H9 (cell line): ENCODE measurements around the gene TPTE. TPM values are rescaled to one million over a fixed set of nuclear protein-coding genes. Genes with fewer than 3 reads are reported as not detected.
"Not testable (repeated sequence)": the region's sequence is repeated elsewhere in the genome, so short reads cannot be mapped to it uniquely, and the experiment has no call there.

Experiments used
- DNase-seq: peaks from one replicate; pipeline ENCODE4 v3.0.0-alpha.2; 2017
- H2AFZ ChIP-seq: one replicate; pipeline ENCODE4 v1.6.1; 2013; ENCODE audit warnings: mild to moderate bottlenecking, low read length, control low read depth, moderate library complexity
- H2AK5ac ChIP-seq: 2 replicates; pipeline ENCODE4 v1.6.1; 2013; ENCODE audit warnings: low read length, control low read depth, mixed read lengths; ENCODE audit not compliant: insufficient read length
- H2BK120ac ChIP-seq: one replicate; pipeline ENCODE4 v1.6.1; 2013; ENCODE audit warnings: low read depth, mild to moderate bottlenecking, low read length, control low read depth, inconsistent platforms; ENCODE audit not compliant: poor library complexity, severe bottlenecking
- H2BK12ac ChIP-seq: 2 replicates; pipeline ENCODE4 v1.6.1; 2013; ENCODE audit warnings: low read length, control low read depth, mixed read lengths, low read depth; ENCODE audit not compliant: insufficient read length
- H2BK15ac ChIP-seq: 2 replicates; pipeline ENCODE4 v1.6.1; 2013; ENCODE audit warnings: low read depth, low read length, control low read depth
- H2BK20ac ChIP-seq: one replicate; pipeline ENCODE4 v1.6.1; 2013; ENCODE audit warnings: low read depth, mild to moderate bottlenecking, low read length, control low read depth, inconsistent platforms; ENCODE audit not compliant: poor library complexity, severe bottlenecking
- H2BK5ac ChIP-seq: 2 replicates; pipeline ENCODE4 v1.6.1; 2013; ENCODE audit warnings: low read length, control low read depth, mixed read lengths; ENCODE audit not compliant: insufficient read length
- H3K14ac ChIP-seq: 2 replicates; pipeline ENCODE4 v1.6.1; 2013; ENCODE audit warnings: low read length, control low read depth; ENCODE audit not compliant: insufficient read depth
- H3K18ac ChIP-seq: 2 replicates; pipeline ENCODE4 v1.6.1; 2013; ENCODE audit warnings: low read depth, mild to moderate bottlenecking, mixed read lengths, low read length, control low read depth; ENCODE audit not compliant: insufficient read length
- H3K23ac ChIP-seq: 2 replicates; pipeline ENCODE4 v1.6.1; 2013; ENCODE audit warnings: low read length, control low read depth, mixed read lengths, low read depth; ENCODE audit not compliant: insufficient read length
- H3K23me2 ChIP-seq: 2 replicates; pipeline ENCODE4 v1.6.1; 2013; ENCODE audit warnings: low read depth, mild to moderate bottlenecking, mixed read lengths, low read length, control low read depth; ENCODE audit not compliant: insufficient read length, poor library complexity, severe bottlenecking
- H3K27ac ChIP-seq: 2 replicates; pipeline ENCODE4 v1.5.1; 2013; ENCODE audit warnings: low read length, control low read depth, mixed read lengths, low read depth; ENCODE audit not compliant: insufficient read length
- H3K27me3 ChIP-seq: 2 replicates; pipeline ENCODE4 v1.6.1; 2013; ENCODE audit warnings: low read length, control low read depth, inconsistent platforms; ENCODE audit not compliant: insufficient read depth
- H3K4ac ChIP-seq: 2 replicates; pipeline ENCODE4 v1.6.1; 2013; ENCODE audit warnings: low read depth, mild to moderate bottlenecking, control low read depth, inconsistent platforms, low read length, moderate library complexity
- H3K4me1 ChIP-seq: 2 replicates; pipeline ENCODE4 v1.6.1; 2013; ENCODE audit warnings: low read length, control low read depth, inconsistent platforms; ENCODE audit not compliant: insufficient read depth
- H3K4me2 ChIP-seq: 2 replicates; pipeline ENCODE4 v1.6.1; 2013; ENCODE audit warnings: low read length, control low read depth, mixed read lengths; ENCODE audit not compliant: insufficient read length, insufficient read depth
- H3K56ac ChIP-seq: 2 replicates; pipeline ENCODE4 v1.6.1; 2013; ENCODE audit warnings: low read depth, mild to moderate bottlenecking, mixed read lengths, low read length, control low read depth; ENCODE audit not compliant: insufficient read length
- H3K79me1 ChIP-seq: 2 replicates; pipeline ENCODE4 v1.6.1; 2013; ENCODE audit warnings: low read depth, mild to moderate bottlenecking, moderate library complexity, low read length, control low read depth, inconsistent platforms; ENCODE audit not compliant: insufficient read depth, poor library complexity, severe bottlenecking
- H3K79me2 ChIP-seq: 2 replicates; pipeline ENCODE4 v1.6.1; 2013; ENCODE audit warnings: low read length, control low read depth, inconsistent platforms; ENCODE audit not compliant: insufficient read depth
- H3K9ac ChIP-seq: 2 replicates; pipeline ENCODE4 v1.6.1; 2013; ENCODE audit warnings: low read length, control low read depth, mixed read lengths; ENCODE audit not compliant: insufficient read length; ENCODE audit errors: extremely low read depth
- H3K9me3 ChIP-seq: one replicate; pipeline ENCODE4 v1.6.1; 2013; ENCODE audit warnings: low read depth, low read length, inconsistent platforms; ENCODE audit not compliant: control insufficient read depth
- H3T11ph ChIP-seq: one replicate; pipeline ENCODE4 v1.6.1; 2013; ENCODE audit warnings: mild to moderate bottlenecking, low read length, control low read depth, inconsistent platforms
- H4K20me1 ChIP-seq: one replicate; pipeline ENCODE4 v1.6.1; 2013; ENCODE audit not compliant: control insufficient read depth, insufficient read length, insufficient read depth
- H4K5ac ChIP-seq: 2 replicates; pipeline ENCODE4 v1.6.1; 2013; ENCODE audit warnings: low read depth, mild to moderate bottlenecking, mixed read lengths, low read length, control low read depth; ENCODE audit not compliant: insufficient read length
- H4K8ac ChIP-seq: replicated peaks from 2 replicates; pipeline ENCODE4 v1.6.1; 2013; ENCODE audit warnings: low read length, control low read depth, mixed read lengths, low read depth; ENCODE audit not compliant: insufficient read length
- H4K91ac ChIP-seq: 2 replicates; pipeline ENCODE4 v1.6.1; 2013; ENCODE audit warnings: low read depth, mild to moderate bottlenecking, moderate library complexity, mixed read lengths, low read length, control low read depth; ENCODE audit not compliant: insufficient read length
- H3K27ac Mint-ChIP-seq, 3 experiments: 2 replicates in 2 of 3; 3 replicates in 1 of 3; pipeline ENCODE4 v1.8.0; 2020 to 2021; ENCODE audit warnings: mixed read lengths in 3 of 3, mild to moderate bottlenecking in 1 of 3, moderate library complexity in 1 of 3
- H3K27me3 Mint-ChIP-seq: 2 replicates; pipeline ENCODE4 v1.8.0; 2021; ENCODE audit warnings: low read depth, mild to moderate bottlenecking, moderate library complexity, mixed read lengths
- H3K36me3 Mint-ChIP-seq, 3 experiments: 2 replicates in 2 of 3; 3 replicates in 1 of 3; pipeline ENCODE4 v1.8.0; 2020 to 2021; ENCODE audit warnings: low read depth in 3 of 3, mixed read lengths in 3 of 3; ENCODE audit not compliant: insufficient read depth in 1 of 3
- H3K4me1 Mint-ChIP-seq, 2 experiments: 2 replicates each; pipeline ENCODE4 v1.8.0; 2020; ENCODE audit warnings: mixed read lengths in 2 of 2
- H3K4me3 Mint-ChIP-seq, 2 experiments: 2 replicates in 1 of 2; 3 replicates in 1 of 2; pipeline ENCODE4 v1.8.0; 2020 to 2021; ENCODE audit warnings: mild to moderate bottlenecking in 2 of 2, mixed read lengths in 2 of 2, moderate library complexity in 1 of 2
- H3K9me3 Mint-ChIP-seq, 2 experiments: 2 replicates in 1 of 2; 3 replicates in 1 of 2; pipeline ENCODE4 v1.8.0; 2020; ENCODE audit warnings: mild to moderate bottlenecking in 2 of 2, mixed read lengths in 2 of 2, moderate library complexity in 1 of 2
- WGBS: extraction: QIAGEN DNeasy Blood & Tissue Kit; methylation state at CpG from one replicate; pipeline ENCODE4 v1.1.7; 2013; ENCODE audit warnings: missing lambda C conversion rate, low lambda C conversion rate, mixed read lengths; ENCODE audit not compliant: insufficient read length; ENCODE audit errors: extremely low coverage; 5-methylcytosine and 5-hydroxymethylcytosine counted together
- total RNA-seq: library from RNA; stranded (reverse); gene quantifications from 2 replicates; pipeline ENCODE4 v1.2.1, GENCODE V29; 2021

TPTE gene
- total RNA-seq, 1 experiment from 2014 or later, result not detected

- not testable (repeated sequence) for H2BK120ac ChIP-seq, H2AFZ ChIP-seq, H3T11ph ChIP-seq, H3K27ac ChIP-seq, H3K56ac ChIP-seq, H3K4ac ChIP-seq, H3K14ac ChIP-seq, H3K4me1 Mint-ChIP-seq, H3K4me3 Mint-ChIP-seq, H3K27me3 Mint-ChIP-seq, H2BK12ac ChIP-seq, H3K23ac ChIP-seq, H2AK5ac ChIP-seq, H3K27ac Mint-ChIP-seq, H4K8ac ChIP-seq, H3K4me1 ChIP-seq, H3K27me3 ChIP-seq, H4K20me1 ChIP-seq, H3K79me1 ChIP-seq, H2BK20ac ChIP-seq, H2BK15ac ChIP-seq, H3K79me2 ChIP-seq, H4K91ac ChIP-seq, H3K18ac ChIP-seq, DNase-seq, H3K4me2 ChIP-seq, H2BK5ac ChIP-seq, H3K9ac ChIP-seq, H4K5ac ChIP-seq, H3K23me2 ChIP-seq
- Mint-ChIP-seq H3K36me3 (peaks cover 8 to 12% (median 11%) of the 10 kb centered on the region in 3 experiments; a peak in 6 of 7 replicates), H3K9me3 (peaks cover 52 to 53% of the 10 kb centered on the region in 2 experiments)
- WGBS, result no CpG with 5 or more reads among the region's 7 CpGs
- H3K9me3 ChIP-seq, result peaks cover 43% of the 10 kb centered on the region
Observed at GRCh38 chr21:10477794-10478193, 43.6 kb upstream of the TPTE start.

- H4K5ac ChIP-seq, H2BK20ac ChIP-seq, H2BK120ac ChIP-seq, H3K79me2 ChIP-seq, H3K4me2 ChIP-seq, H3K27me3 Mint-ChIP-seq, H3K23me2 ChIP-seq, H3K56ac ChIP-seq, H2AFZ ChIP-seq, H3K14ac ChIP-seq, H2BK12ac ChIP-seq, H3K27me3 ChIP-seq, H3K4ac ChIP-seq, H2BK5ac ChIP-seq, H3K4me1 ChIP-seq, H3K23ac ChIP-seq, DNase-seq, H4K20me1 ChIP-seq, H3K79me1 ChIP-seq, H3K9ac ChIP-seq, H2BK15ac ChIP-seq, H3K4me1 Mint-ChIP-seq, H3K27ac Mint-ChIP-seq, H3K4me3 Mint-ChIP-seq, H2AK5ac ChIP-seq, H3K27ac ChIP-seq, H4K91ac ChIP-seq, H3T11ph ChIP-seq, H3K18ac ChIP-seq, H4K8ac ChIP-seq: not testable (repeated sequence)
- WGBS, result no CpG with 5 or more reads among the region's 4 CpGs
- peaks cover 63 to 65% of the 10 kb centered on the region in 2 experiments for H3K9me3 Mint-ChIP-seq
- peaks cover 11 to 13% (median 12%) of the 10 kb centered on the region in 3 experiments for H3K36me3 Mint-ChIP-seq
- H3K9me3 ChIP-seq, result peaks cover 39% of the 10 kb centered on the region
Observed at GRCh38 chr21:10479875-10480274, 41.5 kb upstream of the TPTE start.
